ENCODE results near the gene GPX4. TPM values are rescaled to one million over a fixed set of nuclear protein-coding genes. Genes with fewer than 3 reads are reported as not detected.

Gene GPX4
- total RNA-seq, 1 experiment from 2014 or later: 355 TPM

GRCh38 chr19:1063030-1063908, 40.5 kb upstream of the GPX4 start:
- no peak overlapping the region for H3K18ac ChIP-seq (ENCODE audit: insufficient read length, low read depth, low read length)
- Mint-ChIP-seq H3K36me3 (ENCODE audit: insufficient read depth in 1 of 3, low read depth in 3 of 3) (peaks cover 0 to 5% (median 0%) of the 10 kb centered on the region in 3 experiments; a peak in 1 of 7 replicates), H3K4me3 (peak overlapping the region in 1 of 2 experiments; percentile 48; a peak in 2 of 5 replicates), H3K4me1 (peaks cover 11 to 35% of the 10 kb centered on the region in 2 experiments), H3K27ac (0 out of 7 replicates have a peak overlapping the region, but pooled peaks of 1 of the 3 experiments have one; percentile 57), H3K27me3 (ENCODE audit: low read depth) (peaks cover 18% of the 10 kb centered on the region), H3K9me3 (no peaks in the 10 kb centered on the region)
- H3K9ac ChIP-seq (ENCODE audit: extremely low read depth, insufficient read length, low read length): no peak overlapping the region
- DNase-seq: no peak
- no peak overlapping the region for H3K4ac ChIP-seq (ENCODE audit: low read depth, low read length)
- H3K27ac ChIP-seq (ENCODE audit: insufficient read length, low read depth, low read length): no peak overlapping the region
- H2BK12ac ChIP-seq (ENCODE audit: insufficient read length, low read depth, low read length): no peak overlapping the region
- no peak overlapping the region for H2BK120ac ChIP-seq (ENCODE audit: low read depth, low read length, poor library complexity, severe bottlenecking)
- H3K27me3 ChIP-seq (ENCODE audit: insufficient read depth, low read length): no peaks in the 10 kb centered on the region; the same call in 1 of the 2 replicates
- H4K20me1 ChIP-seq (ENCODE audit: control insufficient read depth, insufficient read depth, insufficient read length): no peaks in the 10 kb centered on the region
- no peak overlapping the region for H3K4me2 ChIP-seq (ENCODE audit: insufficient read depth, insufficient read length, low read length)
- H3K79me2 ChIP-seq (ENCODE audit: insufficient read depth, low read length): no peaks in the 10 kb centered on the region
- H3K79me1 ChIP-seq (ENCODE audit: insufficient read depth, low read depth, low read length, poor library complexity, severe bottlenecking): no peaks in the 10 kb centered on the region
- H4K5ac ChIP-seq (ENCODE audit: insufficient read length, low read depth, low read length): no peak overlapping the region
- no peak for TF ChIP-seq CTCF (conservative IDR thresholded peaks at IDR 0.05)
- no peak overlapping the region for H4K91ac ChIP-seq (ENCODE audit: insufficient read length, low read depth, low read length)
- no peak overlapping the region for H3K56ac ChIP-seq (ENCODE audit: insufficient read length, low read depth, low read length)
- H2AFZ ChIP-seq (ENCODE audit: low read length): no peak overlapping the region
- H2BK15ac ChIP-seq (ENCODE audit: low read depth, low read length): no peak overlapping the region
- WGBS (ENCODE audit: extremely low coverage, insufficient read length, low lambda C conversion rate): no CpG with 5 or more reads among the region's 37 CpGs
- no peak overlapping the region for H3T11ph ChIP-seq (ENCODE audit: low read length)
- H3K14ac ChIP-seq (ENCODE audit: insufficient read depth, low read length): no peak overlapping the region
- H3K9me3 ChIP-seq (ENCODE audit: control insufficient read depth, low read depth, low read length): peaks cover 4% of the 10 kb centered on the region
- H3K23me2 ChIP-seq (ENCODE audit: insufficient read length, low read depth, low read length, poor library complexity, severe bottlenecking): peaks cover 22% of the 10 kb centered on the region
- no peak overlapping the region for H2BK20ac ChIP-seq (ENCODE audit: low read depth, low read length, poor library complexity, severe bottlenecking)
- no peak overlapping the region for H2AK5ac ChIP-seq (ENCODE audit: insufficient read length, low read length)
- no peak overlapping the region for H2BK5ac ChIP-seq (ENCODE audit: insufficient read length, low read length)
- peaks cover 5% of the 10 kb centered on the region; the same call in 1 of the 2 replicates for H3K4me1 ChIP-seq (ENCODE audit: insufficient read depth, low read length)
- H4K8ac ChIP-seq (replicated peaks; ENCODE audit: insufficient read length, low read depth, low read length): no peak overlapping the region
- no peak overlapping the region for H3K23ac ChIP-seq (ENCODE audit: insufficient read length, low read depth, low read length)
